Measurements from ENCODE around the gene MBP. TPM values are rescaled to one million over a fixed set of nuclear protein-coding genes. Genes with fewer than 3 reads are reported as not detected.
A peak's percentile ranks its signal among the peaks of the same experiment; 100 is the strongest.
"Not testable (repeated sequence)": the region's sequence is repeated elsewhere in the genome, so short reads cannot be mapped to it uniquely, and the experiment has no call there.

Gene MBP
- total RNA-seq, 1 donor from 2014 or later, result 78.9 TPM

DNA sequence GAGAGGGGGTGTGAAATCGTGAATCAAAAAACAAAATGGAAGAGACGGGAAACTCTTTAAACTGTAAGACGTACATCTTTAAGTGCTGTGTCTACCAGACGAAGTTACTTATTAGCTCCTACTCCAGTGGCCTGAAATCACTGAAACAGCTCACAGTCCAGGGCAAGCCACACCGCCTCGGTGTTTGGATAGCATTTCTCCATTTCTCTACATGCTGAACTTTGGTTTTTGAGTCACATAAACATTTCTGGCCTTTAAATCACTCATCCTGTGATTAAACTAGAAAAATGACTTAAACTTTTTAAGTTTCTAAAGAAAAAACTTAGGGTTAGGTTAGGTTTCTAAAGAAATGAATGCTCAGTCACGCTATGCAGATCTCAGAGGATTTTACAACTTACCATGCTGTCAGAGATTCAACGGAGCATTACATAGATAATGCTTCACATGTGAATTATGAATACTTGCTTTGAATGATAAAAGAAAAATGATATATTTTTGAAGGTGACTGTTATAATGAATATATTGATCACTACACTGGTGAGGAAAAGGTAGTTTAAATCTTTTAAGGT lies 138.4 kb downstream of the MBP start:
- TF ChIP-seq, protein P1, sequence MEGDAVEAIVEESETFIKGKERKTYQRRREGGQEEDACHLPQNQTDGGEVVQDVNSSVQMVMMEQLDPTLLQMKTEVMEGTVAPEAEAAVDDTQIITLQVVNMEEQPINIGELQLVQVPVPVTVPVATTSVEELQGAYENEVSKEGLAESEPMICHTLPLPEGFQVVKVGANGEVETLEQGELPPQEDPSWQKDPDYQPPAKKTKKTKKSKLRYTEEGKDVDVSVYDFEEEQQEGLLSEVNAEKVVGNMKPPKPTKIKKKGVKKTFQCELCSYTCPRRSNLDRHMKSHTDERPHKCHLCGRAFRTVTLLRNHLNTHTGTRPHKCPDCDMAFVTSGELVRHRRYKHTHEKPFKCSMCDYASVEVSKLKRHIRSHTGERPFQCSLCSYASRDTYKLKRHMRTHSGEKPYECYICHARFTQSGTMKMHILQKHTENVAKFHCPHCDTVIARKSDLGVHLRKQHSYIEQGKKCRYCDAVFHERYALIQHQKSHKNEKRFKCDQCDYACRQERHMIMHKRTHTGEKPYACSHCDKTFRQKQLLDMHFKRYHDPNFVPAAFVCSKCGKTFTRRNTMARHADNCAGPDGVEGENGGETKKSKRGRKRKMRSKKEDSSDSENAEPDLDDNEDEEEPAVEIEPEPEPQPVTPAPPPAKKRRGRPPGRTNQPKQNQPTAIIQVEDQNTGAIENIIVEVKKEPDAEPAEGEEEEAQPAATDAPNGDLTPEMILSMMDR (IDR thresholded peaks at IDR 0.05), result no peak
- no peaks in the 10 kb centered on the region for H3K9me3 ChIP-seq
- no peaks in the 10 kb centered on the region for H3K27me3 ChIP-seq
- intact Hi-C loops (cut with DNase I), result no loop called here
- no peaks in the 10 kb centered on the region for H3K4me1 ChIP-seq
- no peak for ATAC-seq
- no peak overlapping the region for H3K4me3 ChIP-seq
- H3K36me3 ChIP-seq, result no peaks in the 10 kb centered on the region
- H3K27ac ChIP-seq, result no peak overlapping the region
- no peak for DNase-seq

DNA sequence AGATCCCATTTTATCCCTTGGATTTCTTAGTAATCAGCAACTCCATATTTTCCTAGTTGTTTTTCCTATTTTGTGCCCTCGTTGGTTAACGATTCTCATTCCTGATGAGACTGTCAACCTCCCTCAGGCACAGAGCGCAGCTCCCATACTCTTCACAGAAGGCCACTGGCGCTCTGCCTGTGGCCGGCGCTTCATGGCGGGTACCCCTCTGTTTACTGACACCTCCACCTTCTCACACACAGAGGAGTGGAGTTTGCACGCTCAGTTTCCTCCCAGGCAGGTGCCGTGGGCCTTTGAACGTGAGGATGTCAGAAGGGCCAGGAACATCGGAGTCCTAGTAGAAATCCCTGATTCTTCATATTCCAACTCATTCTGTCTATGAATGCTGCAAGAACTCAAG lies 139.0 kb downstream of the MBP start:
- DNase-seq, result no peak
- Histone ChIP-seq H3K27ac (no peak overlapping the region), H3K4me1 (no peaks in the 10 kb centered on the region), H3K9me3 (no peaks in the 10 kb centered on the region), H3K27me3 (no peaks in the 10 kb centered on the region), H3K36me3 (no peaks in the 10 kb centered on the region), H3K4me3 (no peak overlapping the region)
- ATAC-seq, result no peak
- TF ChIP-seq, protein P1 (IDR thresholded peaks at IDR 0.05), result no peak
- intact Hi-C loops (cut with DNase I), result no loop called here

DNA sequence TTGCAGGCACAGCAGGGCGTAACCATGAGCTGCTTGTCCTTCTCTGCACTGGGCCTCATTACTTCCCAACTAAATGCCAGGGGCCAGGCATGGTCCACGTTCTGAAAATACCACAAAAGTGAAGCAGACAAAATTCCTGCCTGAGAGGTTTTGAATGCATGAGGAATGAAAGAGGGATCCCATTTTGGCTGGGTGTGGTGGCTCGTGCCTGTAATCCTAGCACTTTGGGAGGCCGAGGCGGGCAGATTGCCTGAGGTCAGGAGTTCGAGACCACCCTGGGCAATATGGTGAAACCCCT lies 139.5 kb downstream of the MBP start:
- TF ChIP-seq, protein P1 (IDR thresholded peaks at IDR 0.05), result no peak
- H3K36me3 ChIP-seq, result no peaks in the 10 kb centered on the region
- no peak overlapping the region for H3K27ac ChIP-seq
- DNase-seq (no peak), ATAC-seq (no peak)
- no peak overlapping the region for H3K4me3 ChIP-seq
- no peaks in the 10 kb centered on the region for H3K9me3 ChIP-seq
- peaks cover 4% of the 10 kb centered on the region for H3K4me1 ChIP-seq
- intact Hi-C loops (cut with DNase I), result no loop called here
- H3K27me3 ChIP-seq, result no peaks in the 10 kb centered on the region

DNA sequence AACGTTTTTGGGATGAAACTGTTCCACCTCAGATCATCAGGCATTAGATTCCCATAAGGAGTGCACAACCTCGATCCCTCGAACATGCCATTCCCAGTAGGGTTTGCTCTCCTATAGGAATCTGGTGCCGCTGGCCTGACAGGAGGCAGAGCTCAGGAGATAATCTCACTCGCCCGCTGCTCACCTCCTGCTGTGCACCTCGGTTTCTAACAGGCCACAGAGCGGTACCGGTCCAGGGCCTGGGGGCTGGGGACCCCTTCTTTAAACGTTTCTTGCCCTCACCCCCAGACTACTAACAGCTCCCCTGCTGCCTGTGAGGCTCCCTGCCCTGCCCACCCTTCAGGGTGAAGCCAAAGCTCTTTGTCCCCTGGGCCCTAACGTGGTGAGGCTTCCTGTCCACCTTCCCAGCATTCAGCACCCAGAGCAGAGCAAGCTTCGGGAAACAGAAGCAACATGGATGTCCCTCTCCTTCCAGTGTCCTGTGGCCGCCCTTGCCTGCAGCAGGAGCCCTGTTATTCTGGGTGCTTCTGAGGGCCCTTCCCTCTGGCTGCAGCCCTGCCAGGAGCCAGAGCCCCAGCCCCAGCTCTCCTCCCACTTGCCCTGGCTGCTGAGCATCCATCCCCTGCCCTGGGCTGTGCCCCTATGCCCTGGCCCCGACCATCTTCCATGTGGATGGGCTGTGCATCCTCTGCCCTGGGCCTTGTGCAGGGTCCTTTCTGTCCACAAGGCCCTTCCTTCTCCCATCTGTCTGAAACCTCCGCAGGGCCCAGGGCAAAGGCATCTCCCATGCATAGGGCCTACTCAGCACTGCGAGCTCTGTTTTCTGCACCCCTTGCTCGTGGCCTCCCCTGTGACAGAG lies 140.1 kb downstream of the MBP start:
- Histone ChIP-seq H3K4me1 (peaks cover 4% of the 10 kb centered on the region), H3K27me3 (no peaks in the 10 kb centered on the region), H3K9me3 (no peaks in the 10 kb centered on the region), H3K36me3 (no peaks in the 10 kb centered on the region), H3K27ac (no peak overlapping the region), H3K4me3 (no peak overlapping the region)
- intact Hi-C loops (cut with DNase I), result no loop called here
- TF ChIP-seq, protein P1 (IDR thresholded peaks at IDR 0.05), result no peak
- no peak for DNase-seq
- peak; percentile 7 for ATAC-seq

DNA sequence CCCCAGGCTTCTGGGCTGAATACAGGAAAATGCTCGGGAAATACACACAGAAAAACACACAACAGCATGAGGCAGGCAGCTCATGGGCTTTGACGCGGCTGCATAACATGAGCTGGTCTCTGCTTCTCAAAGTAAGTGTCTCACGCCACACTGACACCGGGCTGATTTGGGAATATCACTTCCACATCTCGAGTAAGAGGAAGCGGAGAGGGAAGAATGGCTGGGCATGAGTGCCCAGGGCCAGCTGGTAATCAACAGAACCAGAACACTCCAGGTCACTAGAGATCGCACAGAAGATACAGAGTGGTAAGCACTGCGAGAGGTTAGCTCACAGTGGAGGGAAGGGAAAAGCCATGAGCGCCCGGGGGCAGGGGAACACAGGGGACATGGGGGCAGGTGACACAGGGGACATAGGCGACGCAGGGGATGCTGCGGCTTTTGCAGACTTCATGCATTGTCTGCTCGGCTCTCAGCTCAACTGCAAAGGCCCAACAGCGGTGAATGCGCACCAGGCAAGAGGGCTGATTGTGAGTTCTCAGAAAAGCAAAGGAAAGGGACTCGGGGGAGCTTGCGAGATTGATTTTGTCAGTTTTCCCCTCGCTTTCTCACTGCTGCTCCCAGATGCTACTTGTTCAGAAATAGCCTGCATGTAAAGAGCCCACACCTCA lies 141.4 kb downstream of the MBP start:
- intact Hi-C loops (cut with DNase I), result no loop called here
- TF ChIP-seq, protein P1 (IDR thresholded peaks at IDR 0.05), result no peak
- H3K4me3 ChIP-seq, result no peak overlapping the region
- H3K9me3 ChIP-seq, result no peaks in the 10 kb centered on the region
- H3K4me1 ChIP-seq, result peaks cover 4% of the 10 kb centered on the region
- H3K36me3 ChIP-seq, result no peaks in the 10 kb centered on the region
- ATAC-seq, result peak; percentile 50
- DNase-seq, result no peak
- no peak overlapping the region for H3K27ac ChIP-seq
- no peaks in the 10 kb centered on the region for H3K27me3 ChIP-seq

DNA sequence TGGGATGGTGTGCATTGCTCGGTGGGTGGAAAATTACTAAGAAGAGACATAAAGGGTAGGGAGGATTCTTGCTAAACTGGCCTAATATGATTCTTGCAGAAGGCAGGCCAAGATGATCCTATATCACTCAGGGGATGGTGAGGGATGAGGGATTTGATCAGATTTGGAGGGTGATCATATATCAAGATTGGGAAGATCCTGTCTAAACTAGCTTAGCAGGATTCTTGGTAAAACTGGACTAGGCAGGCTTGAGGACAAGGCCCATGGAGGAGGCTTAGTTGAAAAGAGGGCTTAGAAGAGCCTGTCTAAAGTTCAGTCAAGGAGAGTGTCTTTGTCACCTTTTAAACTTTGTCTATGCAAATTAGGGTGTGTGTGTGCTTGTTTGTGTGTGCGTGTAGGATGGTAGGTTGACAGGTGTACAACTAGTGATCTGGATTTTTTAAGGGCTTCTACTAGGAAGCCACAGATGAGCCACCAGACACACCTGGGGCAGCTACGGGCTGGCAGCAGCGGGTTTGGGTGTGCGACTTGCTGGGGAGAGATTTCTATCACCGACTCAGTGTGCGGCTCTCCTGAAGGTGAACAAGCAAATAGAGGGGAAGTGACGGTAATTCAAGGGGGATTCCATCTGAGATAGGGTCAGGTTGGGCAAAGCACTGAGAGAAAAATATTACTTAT lies 142.1 kb downstream of the MBP start:
- H3K4me1 ChIP-seq; H3K9me3 ChIP-seq; H3K36me3 ChIP-seq; H3K4me3 ChIP-seq; DNase-seq; H3K27me3 ChIP-seq; intact Hi-C loops (cut with DNase I); H3K27ac ChIP-seq; ATAC-seq: not testable (repeated sequence)
